HG02571 (cell line): Measurements from ENCODE around the gene CHD6.

Experiments
- ATAC-seq: cut with Tn5 transposase; IDR thresholded peaks from one replicate; pipeline ENCODE4 v1.9.1; 2021; ENCODE audit warnings: mild to moderate bottlenecking, moderate library complexity; ENCODE audit not compliant: unreplicated experiment

CHD6 gene

DNA sequence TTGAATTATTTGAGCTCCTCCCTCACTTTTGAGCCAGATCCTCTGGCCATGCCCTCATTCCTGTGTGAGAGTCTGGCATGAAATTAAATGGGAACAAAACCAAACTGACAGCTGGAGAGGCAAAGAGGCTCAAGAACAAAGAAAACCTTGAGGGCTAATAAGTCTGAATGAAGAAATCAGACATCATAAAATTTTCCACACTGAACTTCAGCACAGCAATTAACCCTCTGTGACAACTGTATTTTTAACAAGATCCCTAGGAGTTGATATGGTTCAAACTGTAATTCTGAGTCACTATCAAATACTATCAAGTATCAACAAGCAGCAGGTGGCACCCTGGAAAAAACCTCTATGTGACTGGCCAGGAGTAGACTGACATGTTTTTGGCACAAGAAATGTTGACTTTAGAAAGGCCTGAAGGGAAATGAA is 142.2 kb downstream of the CHD6 start:
- no peak for ATAC-seq

DNA sequence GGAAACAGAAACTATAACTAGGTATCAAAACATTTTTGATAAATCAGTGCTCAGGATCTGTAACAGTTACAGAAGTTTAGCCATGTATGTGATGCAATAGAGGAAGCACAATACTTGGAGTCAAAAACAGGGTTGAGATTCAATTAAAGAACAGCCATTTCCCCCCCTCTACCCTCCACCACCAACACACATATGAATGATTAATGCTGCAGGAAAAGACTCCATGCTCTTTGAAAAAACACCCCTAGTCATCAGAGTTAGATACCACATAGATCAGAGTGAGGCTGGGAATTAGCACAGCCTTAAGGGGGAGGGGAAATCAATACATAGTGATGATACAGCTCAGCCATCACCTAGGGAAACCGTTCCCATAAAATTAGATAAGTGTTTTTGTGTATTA is 142.7 kb downstream of the CHD6 start:
- no peak for ATAC-seq

DNA sequence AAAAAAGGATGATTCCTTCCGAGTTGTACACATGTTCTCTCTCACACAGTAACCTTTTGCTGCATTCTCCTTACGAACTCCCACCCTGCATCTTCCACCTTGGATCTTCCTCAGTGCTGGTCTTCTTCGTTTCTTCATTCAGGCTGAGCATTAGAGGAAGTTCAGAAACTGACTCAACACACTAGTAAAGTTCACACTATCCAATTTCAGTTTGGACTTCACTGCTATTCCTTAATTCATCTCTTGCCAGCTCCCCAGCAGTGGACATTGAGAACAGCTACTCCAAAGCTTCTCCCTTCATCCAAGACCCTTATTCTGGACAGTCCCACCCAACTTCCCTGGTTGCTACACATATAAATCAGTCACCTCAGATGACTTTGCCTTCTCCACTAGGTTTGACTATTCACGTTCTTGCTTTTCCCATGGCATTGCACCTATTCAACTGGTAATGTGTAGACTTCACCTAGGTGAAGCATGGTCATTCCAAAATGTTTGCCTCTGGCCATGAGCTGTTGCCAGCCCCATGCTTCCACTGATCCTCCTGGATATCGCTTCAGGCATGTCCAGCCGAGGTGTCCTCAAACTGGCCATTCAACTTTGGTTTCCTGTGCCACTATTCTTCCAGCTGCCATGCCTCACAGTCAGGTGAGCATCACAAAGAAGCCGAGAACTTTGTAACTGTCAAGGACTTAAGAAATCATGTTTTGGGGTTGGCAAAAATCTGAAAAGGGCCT is 147.6 kb downstream of the CHD6 start:
- ATAC-seq, result no peak

DNA sequence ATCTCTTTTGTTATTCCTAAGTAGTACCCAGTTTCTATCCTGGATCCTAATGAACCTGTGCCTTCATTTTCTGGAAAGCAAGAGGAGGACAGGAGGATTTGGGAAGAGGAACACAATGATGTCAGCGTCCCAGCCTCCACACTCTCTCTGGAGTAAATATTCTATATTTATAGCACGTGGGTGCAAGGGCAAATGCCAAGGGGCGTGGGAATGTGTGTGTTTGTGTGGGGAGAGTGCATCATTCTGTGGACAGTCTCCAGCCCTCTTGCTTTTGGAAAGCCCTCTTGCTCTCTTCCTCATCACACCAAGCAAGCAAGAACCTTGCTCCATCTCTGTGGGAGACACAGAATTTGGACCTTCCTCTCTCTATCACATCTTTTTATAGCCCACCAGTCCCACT is 148.3 kb downstream of the CHD6 start:
- no peak for ATAC-seq

DNA sequence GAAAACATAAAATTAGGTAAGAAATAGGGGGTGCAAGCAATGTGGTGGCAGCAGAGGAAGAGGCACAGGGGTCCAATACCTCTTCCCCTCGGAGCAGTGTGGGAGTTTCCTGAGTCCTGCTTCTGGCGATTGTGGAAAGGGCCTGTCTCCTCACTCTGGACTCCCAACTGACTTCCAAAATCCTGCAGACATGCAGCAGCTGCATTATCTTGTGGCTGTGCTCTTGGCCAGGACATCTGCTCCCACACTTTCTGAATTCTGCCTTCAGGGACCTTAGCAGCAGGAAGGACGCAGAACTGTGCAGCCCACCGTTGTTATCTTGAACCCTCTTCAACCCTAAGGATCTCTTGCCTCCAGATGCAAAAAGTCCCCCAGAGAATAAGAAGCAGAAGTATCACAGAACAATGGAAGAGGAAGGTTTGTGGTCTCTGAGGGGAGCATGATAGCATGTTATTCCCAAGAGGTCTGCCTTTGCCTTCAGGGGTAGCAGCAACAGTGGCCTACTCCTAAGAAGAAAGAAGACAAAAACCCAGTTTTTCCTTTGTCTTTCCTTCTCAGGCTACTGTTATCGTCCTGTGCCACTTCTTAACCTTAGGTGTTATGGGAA is 149.1 kb downstream of the CHD6 start:
- no peak for ATAC-seq

DNA sequence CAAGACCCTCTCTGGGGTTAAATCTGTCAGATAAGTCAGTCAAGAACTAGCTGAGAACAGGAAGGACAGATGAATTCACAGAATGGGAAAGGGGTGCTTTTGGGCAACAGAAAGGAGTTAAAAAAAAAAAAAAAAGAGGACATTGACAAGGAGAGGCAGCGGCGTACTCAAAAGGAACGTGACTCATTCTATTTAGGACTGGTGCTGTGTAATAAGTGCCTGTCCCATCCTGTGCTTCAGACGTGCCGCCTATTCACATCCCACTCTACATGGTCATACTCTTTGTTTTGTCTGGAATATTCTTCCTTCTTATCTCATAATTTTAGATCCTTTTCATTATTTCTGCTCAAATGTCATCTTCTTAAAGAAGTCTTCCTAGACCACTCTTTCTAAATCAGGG is 150.5 kb downstream of the CHD6 start:
- no peak for ATAC-seq

DNA sequence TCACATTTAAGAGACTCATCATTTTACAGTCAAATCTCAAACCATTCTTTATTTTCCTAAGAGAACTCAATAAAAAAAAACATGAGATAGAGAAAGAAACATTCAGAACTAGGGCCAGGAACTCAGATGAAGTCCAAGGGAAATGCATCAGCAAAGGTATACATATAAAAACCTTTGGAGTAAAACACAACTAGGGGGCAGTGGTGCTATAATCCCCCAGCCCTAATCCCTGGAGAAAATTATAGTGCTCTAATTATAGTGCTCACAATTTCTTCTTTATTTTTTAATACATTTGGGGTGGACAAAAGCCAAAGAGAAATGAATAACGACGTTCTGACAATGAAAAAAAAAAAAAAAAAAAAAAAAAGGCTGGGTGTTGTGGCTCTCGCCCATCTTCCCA is 151.0 kb downstream of the CHD6 start:
- no peak for ATAC-seq

DNA sequence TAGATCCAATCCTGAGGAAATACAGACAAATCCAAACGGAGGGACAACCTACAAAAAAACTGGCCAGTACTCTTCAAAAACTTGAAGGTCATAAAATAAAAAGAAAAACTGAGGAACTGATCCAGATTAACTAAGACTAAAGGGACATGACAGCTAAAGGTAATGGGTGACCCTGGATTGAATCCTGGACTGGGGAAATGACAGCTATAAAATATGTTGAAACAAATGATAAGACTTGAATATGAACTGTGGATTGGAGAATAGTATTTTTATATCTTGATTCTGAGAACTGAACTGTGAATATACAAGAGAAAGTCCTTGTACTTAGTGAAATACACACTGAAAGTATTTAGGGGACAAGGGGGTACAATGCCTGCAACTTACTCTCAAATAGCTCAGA is 154.6 kb downstream of the CHD6 start:
- no peak for ATAC-seq

DNA sequence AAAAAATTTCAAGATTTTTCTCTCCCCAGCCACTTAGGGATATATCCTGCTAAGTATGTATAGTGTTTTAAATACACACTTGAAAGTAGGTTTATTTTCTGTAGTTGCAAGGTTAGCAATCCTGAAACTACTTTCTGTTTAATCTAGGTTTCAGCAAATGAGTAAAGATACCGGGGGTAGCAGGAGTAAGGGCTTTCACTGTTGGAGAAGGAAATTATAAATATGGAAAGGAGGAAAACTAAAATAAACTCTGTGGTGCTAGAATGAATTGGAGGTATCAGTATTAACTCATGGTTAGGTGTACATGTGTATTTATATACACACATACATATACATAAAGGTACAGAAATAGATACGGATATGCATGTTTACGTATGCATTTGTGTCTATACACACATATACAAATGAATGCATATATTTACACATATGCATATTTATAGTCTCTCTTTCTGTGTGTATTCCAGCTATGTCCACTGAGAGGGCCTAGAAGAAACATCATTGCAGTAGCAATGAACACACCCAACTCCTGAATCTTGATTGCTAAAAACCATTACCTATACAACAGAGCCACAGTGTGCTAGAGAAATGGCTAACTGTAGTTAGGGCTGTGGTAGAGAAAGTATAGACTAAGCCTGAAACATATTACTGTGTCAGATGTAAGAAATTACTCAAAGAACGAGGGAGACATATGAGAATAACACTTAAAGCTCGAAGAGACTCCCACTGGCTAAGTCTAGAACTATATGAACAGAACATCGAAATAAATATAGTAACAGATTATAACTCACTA is 155.6 kb downstream of the CHD6 start:
- ATAC-seq, result no peak

DNA sequence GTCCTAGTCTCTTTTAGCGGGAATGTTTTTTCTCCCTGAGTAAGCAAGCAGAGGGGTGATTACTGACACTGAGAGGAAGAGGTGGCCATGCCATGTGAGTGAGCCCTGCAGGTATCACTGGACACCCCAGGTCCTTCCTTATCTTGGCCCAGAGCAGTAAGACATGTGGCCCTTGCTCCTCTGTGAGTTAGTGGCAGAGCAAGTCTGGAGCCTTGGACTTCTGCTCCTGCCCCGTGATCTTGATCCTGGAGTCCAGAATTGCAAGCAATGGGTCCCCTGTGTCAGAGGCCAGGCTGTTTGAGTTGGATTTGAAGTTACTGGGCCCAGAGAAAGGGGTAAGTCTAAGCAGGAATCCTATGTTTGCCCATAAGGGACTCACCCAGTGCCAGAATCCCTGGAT is 159.4 kb downstream of the CHD6 start:
- no peak for ATAC-seq

DNA sequence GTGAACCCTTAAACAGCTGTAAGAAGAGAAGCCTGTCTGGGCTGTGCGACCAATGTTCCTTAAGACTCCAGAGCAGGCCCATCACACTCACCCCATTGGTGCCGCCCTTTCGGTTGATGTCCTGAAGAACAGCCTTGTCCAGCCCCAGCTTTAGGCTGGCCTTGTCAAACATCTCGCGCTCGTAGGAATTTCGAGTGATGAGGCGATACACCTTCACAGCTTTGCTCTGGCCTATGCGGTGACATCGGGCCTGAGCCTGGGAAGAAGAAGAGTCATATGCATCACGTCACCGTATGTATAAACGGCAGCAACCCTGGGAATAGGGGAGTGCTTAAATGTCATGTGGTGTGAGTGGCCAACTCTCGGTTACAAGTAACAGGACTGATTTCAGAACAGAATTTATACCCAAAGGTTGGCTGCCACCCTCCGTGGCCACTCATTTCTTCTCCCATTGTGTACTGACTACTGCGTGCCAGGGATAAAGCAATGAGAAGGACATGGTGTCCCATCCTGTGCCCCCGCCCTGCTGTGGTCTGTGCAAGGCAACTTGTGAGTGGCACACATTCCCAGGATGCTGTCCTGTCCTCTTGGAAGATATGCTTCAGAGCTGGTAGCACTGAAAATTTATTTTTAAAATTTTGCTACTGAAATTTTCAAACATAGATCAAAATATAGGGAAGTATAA is 160.9 kb downstream of the CHD6 start:
- ATAC-seq, result no peak

DNA sequence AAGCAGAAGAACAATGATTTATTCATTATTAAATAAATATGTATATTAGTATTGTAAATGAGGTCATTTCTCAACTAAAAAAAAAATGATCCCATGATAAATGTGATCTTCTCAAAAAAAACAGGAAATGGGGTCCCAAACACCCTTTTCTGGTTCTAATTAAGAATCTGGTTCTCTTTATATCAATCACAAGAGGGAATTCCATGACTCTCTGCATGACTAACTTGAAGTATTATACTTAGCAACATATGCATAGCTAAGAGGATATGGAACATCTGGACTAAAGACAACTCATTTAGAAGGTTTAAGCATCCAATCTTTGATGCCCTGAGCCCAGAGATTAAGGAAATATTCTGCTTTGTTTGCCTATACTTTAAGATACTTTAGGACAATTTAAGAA is 161.8 kb downstream of the CHD6 start:
- ATAC-seq, result no peak

DNA sequence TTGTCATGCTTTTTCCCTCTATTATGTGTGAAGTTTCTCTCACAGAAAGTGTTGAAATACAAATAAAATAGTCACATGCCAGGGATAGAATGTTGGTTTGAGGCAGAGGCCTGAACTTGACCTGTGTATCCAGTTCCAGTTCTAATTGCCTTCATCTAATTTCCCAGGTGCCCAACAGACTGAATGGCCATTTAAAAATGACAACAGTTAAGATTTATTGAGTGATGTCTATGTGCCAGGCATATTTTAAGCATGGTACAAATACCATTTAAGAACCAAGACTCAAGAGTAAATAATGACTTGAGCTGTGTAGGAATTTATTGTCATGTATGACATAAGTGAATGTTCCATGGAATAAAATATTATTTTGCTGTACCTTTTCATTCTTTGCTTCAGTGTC is 163.9 kb downstream of the CHD6 start:
- ATAC-seq, result no peak

DNA sequence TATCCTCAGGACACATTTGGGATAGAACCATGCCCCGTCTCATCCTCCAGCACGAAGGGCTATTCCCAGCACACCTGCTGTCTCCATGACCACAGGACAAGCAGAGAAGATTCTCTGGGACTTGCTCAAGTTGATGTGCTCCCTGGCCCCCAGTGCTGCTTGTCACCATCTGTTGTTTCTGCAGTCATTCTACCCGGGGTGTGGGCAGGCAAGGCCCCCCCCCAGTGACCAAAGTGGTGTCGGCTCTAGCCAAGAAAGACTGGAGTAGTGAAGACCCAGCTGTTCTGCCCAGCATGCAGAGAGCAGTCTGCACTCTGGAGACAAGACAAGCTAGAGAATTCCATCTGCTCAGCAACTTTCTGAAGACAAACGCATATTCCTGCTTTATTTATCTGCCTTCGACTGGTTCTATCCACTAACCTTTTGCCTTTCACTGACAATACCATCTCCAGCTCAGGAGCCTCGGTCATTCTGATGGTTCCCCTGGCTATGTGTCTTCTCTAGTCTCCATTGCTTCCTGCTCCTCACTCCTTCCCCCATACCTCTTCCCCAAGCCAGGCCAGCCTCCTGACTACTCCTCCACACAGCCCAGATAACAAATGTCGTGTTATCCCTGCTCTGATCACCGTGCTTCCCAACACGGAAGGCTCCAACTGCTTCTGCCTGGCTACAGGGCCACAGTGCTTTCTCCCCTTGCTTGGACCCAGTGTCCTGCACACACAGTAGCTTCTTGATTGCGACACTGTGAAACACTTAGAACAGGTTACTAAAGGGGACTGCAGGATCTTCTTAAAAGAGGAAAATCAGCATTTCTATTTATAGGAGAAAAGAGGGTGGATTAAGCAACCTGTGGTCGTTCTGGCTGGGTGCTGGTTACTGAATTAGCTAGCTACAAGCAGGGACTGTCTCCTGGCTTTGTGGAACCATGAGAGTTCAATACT is 164.9 kb downstream of the CHD6 start:
- ATAC-seq, result no peak

DNA sequence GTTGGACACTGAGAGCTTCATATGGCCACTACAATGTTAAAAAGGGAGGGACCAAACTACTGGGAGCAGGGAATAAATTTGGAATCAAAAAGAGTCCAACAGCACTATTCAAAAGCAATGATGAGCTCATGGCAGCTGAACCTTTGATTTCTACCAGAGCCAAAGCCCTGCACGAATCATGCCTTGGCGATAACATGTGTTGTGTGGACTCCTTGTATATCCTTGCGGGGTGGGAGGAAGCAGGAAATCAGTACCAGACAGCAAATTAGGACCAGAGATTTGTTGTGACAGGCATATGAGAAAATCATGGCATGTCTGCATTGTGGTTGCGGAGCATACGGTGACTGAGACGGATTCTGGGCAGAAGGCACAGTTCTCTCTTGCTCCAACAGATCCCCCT is 166.0 kb downstream of the CHD6 start:
- ATAC-seq, result no peak

DNA sequence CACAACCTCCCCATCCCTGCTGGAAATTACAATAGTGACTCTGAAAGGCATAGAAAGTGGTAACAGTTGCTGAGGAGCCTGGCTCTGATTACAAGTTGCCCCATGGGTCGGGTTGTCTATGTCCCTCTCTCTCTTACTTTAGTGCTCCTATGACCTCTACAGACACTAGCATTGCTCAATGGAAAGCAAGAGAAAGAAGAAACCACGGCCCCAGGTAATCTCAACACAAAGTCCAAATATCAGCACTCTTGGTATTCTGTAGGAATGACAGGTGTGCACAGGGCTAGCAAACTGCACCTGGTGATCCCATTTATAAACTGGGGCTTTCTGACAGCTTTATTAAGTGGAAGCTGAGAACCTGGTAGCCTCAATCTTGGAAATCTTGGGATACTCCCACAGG is 171.2 kb downstream of the CHD6 start:
- no peak for ATAC-seq

DNA sequence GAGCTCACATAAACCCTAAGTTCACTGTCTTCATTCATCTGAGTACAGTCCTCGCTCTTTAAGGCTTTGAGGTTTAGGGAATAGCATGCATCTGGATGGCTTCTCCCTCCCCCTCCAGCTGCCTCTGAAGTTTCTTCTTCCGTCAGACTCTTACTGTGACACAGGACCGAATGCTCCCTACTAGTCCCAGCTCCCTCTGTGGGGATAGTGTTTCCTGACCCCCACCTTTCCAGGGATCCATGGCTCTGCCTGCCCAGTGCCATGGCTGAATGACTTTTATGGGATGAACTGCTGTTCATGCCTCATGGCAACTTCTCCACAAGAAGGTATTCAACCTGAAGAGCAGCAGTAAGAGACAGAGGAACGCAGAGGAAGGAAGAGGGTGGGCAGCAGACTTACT is 171.7 kb downstream of the CHD6 start:
- no peak for ATAC-seq

DNA sequence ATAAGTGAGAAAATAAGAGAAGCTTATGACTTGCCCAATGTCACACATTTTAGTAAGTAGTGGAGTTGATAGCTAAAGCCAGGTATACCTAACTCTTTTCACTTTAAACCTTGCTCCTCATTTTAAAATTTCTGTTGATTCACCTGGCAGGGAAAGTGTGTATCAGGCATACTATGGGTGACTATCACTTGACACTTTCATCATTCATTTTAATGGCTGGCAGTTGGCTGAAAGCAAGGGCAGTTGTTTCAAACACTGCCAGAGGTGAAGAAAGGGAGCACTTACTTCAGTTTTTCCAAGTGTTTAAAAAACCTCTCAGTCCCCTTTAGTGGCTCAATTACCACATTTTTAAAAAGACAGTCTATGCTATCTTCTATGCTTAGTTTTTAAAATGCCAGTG is 173.4 kb downstream of the CHD6 start:
- no peak for ATAC-seq

DNA sequence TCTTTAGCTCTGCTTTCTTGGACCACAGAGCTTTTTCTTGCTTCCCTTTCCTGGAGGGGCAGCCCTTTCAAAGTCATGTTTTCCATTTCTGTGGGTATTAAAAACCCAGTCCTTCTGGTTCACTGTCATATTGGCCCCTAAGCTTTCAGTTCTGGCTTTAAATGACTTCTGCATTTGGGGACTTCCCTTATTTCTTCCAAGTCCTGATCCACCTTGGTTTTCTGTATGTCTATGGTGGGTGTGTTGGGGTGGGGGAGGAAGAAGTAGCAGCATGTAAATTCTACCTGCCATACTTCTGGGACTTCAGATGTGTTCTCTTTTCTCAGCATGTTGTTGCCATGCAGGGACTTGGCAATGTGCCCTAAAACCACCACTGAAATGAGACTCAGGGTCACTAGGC is 174.5 kb downstream of the CHD6 start:
- ATAC-seq, result no peak

DNA sequence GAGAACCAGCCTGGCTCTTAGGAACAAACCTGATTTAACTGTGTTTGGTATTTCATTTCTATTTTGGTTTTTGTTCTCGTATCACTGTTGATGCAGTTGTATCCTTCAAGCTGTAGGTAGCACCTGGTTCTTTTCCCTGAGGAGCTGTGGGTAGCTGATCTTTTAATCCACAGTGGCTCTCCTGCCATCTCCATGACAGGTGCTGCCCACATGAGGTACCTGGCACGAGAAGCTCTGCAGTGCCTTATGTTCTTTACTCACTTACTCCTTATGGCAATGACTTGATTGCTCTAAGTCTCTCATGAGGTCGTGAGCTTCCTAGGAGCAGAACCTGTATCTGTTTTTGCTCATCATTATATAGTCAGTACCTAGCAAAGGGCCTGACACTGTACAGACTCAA is 177.3 kb downstream of the CHD6 start:
- no peak for ATAC-seq

DNA sequence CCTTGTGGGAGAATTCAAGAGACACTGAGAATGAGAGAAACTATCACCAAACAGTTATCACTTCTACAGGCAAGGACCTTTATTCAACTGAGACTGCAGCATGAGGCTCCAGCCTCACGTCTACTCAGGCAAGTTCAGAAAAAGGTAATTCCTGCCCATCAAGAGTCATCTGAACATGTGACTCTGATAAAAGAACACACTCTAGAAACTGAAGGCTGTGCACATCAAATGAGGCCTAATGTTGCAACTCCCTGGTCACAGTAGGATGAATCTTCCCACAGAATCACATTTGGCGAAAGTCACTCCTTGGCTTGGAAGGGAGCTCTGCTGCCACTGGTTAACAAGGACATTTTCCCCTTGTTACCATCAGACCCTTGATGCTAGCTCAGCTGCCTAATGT is 180.3 kb downstream of the CHD6 start:
- ATAC-seq, result no peak
